Stimulated activated CD4-positive, alpha-beta T cell treated with anti-CD3 and anti-CD28 coated beads, Interleukin-4, amount 100 ng/mL, for 24 hours (primary cell): Measurements from ENCODE around the gene CELSR1.

Experiments used
- DNase-seq: peaks from one replicate; pipeline ENCODE4 v3.0.0-alpha.2; 2020

The CELSR1 gene

DNA sequence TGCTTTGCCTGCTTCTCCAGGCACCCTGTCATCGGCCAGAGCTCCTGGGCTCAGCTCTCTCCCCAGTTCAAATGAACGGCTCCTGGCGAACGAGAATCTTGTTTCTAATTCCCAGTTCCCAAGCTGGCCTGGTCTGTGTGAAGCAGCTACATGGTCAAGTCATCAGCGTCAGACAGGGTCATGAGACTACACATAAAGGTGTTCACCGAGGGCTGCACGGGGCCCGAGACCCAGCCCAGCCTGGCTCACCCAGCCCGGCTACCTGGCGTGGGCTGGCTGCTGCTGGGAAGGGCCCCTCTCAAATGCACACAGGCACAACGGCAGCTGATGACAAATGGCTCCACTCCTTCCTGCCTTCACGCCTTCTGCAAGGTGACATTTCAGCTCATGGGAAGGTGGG lies 14.6 kb upstream of the CELSR1 start:
- no peak for DNase-seq

DNA sequence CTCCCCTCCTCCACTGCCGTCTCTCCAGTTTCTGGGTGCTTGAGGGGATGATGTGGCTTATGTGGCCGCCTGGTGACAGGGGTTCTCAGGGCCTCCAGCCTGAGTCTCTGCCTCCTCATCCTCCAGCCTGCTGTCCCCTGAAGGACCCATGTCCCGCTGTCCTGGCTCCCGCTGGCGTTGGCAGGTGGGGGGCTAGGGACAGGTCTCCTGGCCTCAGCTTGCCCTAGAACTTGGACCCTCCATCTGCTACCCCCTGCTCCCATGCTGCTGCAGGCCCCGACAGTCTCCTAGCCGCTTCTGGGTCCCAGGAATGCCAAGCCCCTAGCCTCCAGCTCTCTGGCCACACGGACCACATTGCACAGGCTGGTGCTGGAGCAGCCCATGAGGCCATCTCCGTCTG lies 13.9 kb upstream of the CELSR1 start:
- no peak for DNase-seq

DNA sequence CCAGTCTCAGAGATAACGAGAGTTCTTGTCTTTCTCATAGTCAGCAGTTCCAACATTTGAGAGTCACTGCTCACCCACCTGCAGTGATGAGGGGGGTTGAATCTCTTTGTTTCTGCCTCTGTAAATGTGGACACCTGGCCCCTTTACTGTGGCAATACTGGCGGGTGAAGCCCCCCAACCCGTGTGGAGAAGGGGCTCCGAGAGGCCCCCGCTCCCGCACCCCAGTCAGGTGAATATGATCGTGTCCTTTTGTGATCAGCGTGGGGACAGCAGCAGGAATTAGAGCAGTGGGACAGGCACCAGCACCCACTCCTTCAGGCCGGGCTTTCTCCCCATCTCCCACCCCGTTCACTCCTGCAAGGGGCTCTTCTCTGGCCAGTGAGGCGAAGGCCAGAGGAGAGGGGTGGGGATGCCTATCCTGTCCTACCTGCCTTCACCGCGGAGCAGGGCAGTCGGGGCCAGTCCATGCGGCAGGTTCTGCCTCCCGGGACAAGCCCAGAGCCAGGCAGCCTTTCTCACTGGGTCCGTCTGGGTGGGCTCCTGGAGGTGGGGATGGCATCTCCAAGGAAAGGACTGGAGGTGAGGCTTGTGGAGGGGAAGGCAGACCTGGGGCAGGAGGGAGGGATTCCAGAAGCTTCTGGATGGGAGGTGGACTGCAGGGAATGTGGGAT lies 12.7 kb upstream of the CELSR1 start:
- DNase-seq, result no peak

DNA sequence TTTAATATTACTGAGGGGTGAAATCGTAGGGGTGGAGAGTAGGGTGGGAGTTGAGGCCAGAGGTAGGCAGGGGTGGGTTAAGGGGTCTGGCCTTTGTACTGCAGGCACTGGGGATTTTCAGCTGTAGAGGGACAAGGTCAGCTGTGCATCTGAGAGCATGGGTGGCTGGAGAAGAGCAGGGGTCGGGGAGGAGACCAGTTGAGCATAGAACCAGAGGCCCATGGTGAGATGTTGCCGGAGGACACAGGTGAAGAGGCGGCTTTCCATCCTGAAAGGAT lies 12.1 kb upstream of the CELSR1 start:
- no peak for DNase-seq

- no peak for DNase-seq
Measured at GRCh38 chr22:46547883-46548244, 10.4 kb upstream of the CELSR1 start.

DNA sequence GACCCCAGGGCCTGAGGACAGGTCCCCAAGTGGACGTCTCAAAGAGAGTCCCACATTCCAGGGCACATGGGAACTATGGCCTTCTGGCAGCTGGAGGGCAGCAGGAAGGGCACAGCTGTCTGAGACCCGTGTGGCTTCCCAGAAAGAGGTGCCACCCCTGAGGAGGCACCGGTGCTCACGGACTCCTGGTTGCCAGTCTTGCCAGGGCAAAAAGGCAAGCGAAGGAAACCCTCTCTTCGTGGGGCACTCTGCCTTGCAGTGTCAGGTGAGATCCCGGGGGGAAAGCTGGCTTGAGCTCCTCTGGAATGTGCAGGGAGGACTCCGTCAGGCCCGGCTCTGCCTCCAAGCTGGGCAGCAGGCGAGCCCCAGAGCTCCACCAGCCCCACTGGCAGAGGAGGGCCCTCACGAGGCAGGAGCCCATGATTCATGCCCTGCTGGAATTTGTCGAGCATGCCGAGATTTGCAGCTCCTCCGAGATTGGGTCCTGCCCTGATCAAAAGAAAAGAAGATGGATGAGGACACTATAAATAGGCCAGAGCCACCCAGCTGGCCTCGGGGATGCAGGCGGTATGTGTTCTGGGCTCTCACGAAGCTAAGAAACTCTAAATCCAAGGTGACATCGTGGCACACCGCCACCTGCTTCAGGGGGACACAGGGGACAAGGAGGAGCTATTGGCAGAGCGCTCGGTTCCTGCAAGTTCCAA lies 9.9 kb upstream of the CELSR1 start:
- no peak for DNase-seq

DNA sequence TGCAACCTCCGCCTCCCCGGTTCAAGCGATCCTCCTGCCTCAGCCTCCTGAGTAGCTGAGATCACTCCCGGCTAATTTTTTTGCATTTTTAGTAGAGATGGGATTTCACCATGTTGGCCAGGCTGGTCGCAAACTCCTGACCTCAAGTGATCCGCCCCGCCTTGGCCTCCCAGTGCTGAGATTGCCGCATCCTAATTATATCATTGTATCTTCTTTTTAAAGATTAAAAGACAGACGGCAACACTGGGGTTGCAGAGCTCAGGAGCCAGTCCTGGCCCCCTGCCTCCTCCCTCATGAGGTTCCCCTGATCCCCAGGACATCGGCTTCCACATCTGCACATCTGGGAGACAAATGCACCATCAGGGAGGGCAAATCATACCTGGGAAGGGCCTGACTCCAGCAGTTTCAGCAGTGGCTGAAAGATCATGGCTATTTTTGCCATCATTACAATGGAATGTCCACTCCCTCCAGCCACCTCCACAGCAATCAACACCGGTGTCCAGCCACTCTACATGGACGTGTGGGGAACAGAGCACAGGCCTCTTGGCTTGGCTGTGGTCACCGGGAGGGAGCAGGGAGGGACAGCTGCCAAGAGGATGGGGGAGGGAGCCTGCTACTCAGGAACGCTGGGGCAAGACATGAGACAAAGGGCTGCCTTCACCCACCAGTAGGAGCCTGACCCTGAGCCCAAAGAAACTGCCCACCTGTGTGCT lies 9.2 kb upstream of the CELSR1 start:
- DNase-seq, result no peak

- DNase-seq, result no peak
Measured at GRCh38 chr22:46545086-46545792, 7.8 kb upstream of the CELSR1 start.

- peak; percentile 75 for DNase-seq
Measured at GRCh38 chr22:46542011-46542985, 4.9 kb upstream of the CELSR1 start.

GRCh38 chr22:46541536-46541935 lies 4.1 kb upstream of the CELSR1 start:
- no peak for DNase-seq

DNA sequence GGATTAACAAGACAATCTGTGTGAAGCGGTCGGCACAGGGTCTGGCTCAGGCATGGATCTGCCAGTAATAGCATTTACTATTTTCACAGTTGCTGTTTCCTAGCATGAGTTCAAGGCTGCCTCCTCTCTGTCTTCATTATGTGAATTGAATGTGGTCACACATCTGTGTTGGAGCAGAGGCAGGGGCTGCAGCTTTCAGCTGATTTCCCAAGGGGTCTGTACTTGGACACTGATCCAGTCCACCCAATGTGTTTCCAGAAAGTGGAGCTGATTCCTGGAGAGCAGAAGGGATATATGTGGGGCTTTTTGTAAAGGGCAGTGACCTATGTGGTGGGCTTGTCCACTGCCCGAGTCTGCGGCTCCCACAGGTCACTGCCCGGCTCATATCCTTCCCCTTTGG lies 3.5 kb upstream of the CELSR1 start:
- DNase-seq, result no peak

DNA sequence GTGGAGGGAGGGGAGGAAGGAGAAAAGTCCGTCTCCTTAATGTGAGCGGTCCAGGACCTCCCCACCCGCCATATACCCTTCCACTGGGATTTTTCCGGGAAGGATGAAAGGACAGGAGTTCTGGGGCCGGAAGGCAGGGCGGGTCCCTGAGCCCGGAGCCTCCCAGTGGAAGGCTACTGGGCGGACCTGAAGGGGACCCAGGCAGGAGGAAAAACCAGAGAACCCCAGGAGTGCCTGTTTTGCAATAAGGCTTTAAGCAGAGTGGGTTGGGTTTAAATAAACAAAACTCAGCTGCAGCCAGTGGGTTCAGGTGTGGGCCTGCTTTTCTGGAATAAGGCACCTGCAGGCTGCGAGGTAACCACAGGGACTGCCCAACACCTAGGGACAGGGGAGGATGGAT lies 1.7 kb upstream of the CELSR1 start:
- no peak for DNase-seq

DNA sequence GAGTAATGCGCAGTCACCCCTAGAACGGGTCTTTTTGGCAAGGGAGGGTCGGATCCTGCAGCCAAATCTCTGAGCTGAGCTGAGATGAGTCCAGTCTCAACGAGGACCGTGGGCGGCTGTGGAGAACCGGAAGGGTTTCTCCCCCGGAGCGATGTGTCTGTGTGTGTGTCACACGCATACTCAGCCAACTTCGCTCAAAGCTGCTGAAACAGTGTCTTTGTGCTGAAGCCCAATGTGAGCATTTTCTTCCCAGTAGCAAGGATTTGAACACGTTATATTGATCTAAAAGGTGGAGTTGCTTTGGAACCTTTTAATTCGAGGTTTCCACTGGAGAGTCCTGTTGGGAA lies 1.4 kb upstream of the CELSR1 start:
- peak; percentile 29 for DNase-seq

DNA sequence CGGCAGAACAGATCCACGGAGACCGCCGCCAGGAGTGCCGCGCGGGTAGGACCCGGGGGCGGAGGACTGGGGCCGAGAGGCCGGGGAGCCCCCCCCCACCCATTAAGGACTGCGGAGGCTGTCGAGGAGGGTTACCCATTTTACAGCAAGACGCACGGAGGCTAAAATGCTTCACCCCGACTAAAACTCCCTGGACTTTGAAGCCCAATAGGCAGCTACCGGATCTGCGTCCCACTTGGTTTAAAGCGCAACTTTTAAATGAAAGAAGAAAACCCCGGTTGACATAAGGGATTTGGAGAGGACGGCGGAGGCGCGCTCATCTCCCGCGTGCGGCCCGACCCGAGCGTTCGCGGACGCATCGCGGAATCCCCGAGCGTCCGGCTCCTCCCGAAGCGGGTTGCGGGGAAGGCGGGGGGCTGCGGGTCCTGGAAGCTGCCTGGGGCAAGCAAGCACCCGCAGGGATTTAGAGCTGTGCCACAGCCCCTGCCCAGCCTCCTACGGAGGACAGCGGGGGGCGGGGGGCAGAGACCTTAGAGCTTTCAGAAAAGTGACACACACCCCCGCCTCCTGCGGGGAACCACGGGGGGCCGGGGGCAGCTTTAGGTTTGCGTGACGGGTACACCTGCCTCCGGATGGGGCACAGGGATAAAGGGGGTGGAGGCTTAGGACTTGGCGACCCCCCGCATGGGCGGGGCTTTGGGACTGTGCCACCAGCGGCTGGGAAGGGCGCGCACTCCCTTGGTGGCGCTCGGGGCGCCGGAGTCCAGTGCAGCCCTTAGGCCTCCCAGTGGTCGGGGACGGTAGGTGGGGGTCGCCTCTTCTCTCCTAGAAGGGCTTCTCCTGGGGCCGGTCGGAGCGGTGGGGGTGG lies 760 bp upstream of the CELSR1 start:
- DNase-seq, result no peak

DNA sequence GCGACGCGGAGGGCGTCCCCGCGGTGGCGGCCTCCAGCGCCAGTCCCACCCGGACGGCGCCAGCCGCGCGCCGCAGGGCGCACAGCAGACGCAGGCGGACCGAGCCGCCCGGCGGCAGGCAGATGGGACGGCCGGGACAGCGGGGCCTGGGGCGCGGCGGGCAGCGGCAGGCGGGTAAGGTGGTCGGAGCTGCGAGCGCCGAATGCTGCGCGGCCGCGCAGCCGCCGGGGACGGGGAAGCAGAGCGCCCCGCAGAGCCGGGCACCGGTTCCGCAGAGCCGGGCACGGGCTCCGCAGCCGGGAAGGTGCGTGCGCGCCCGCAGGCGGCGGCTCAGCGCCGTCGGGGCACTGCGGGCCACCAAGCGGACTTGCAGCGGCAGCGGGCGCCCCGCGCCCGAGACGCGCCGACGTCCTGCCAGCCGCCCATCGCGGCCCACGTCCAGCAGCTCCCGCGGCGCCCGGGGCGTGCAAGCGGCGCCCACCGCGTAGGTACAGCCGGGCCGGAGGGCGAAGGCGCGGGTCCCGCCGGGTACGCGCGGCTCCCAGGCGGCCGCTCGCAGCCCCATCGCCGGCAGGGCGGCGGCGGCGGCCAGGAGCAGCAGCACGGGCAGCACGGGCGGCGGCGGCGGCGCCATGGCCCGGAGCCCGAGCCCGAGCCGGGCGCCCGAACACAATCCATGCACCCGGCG lies 739 bp downstream of the CELSR1 start:
- DNase-seq, result no peak

DNA sequence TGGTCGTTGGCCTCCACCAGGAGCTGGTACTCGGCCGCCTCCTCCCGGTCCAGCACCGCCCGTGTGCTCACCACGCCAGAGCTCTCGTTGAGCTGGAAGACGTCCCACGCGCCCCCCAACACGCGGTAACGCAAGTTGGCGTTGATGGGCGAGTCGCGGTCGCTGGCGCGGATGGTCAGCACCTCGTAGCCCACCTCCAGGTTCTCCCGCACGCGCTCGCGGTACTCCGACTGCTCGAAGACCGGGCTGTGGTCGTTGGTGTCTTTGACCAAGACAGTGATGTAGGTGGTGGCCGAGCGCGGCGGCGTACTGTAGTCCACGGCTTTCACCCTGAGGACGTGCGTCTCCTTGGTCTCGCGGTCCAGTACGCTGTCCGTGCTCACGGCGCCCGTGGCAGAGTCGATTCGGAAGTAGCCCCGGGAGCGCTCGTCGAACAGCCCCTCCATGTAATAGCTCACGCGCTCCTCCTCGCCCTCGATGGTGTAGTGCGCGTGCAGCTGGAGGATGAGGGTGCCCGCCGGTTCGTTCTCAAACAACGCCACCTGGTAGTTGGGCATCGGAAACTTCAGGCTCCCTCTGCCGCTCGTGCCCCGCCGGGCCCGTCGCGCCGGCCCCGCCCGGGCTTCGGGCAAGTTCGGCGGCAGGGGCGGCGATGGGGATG lies 1.4 kb downstream of the CELSR1 start:
- no peak for DNase-seq

GRCh38 chr22:46534901-46535630 lies 2.4 kb downstream of the CELSR1 start:
- DNase-seq, result no peak

GRCh38 chr22:46534177-46534776 lies 3.1 kb downstream of the CELSR1 start:
- no peak for DNase-seq

- no peak for DNase-seq
Measured at GRCh38 chr22:46533070-46533833, 4.2 kb downstream of the CELSR1 start.
